Inflammatory macrophage treated with lipopolysaccharide for 1 hour (primary cell): Measurements from ENCODE around the gene DGKG.

ENCODE experiments used
- DNase-seq, 2 donors: peaks; one replicate each; pipeline ENCODE4 v3.0.0-alpha.2; 2020 to 2022

Gene DGKG

GRCh38 chr3:186361762-186362536 is at the start of gene DGKG:
DGKG (minus strand) TSS chr3:186362234; CDS start chr3:186320459, 41,775 bp downstream.
- peak; percentile 50 to 53 for DNase-seq

- DNase-seq, result no peak
Observed at GRCh38 chr3:186411089-186411488, 49.1 kb upstream of the DGKG start.

GRCh38 chr3:186406669-186407635 is 44.9 kb upstream of the DGKG start:
- no peak for DNase-seq

DNA sequence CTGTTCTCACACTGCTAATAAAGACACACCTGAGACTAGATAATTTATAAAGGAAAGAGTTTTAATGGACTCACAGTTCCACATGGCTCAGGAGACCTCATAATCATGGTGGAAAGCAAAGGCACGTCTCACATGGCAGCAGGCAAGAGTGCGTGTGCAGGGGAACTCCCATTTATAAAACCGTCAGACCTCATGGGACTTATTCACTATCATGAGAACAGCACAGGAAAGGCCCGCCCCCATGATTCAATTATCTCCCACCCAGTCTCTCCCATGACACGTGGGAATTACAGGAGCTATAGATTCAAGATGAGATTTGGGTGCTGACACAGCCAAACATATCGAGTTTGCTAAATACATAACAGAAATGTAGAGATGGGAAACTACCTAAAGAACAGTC is 39.5 kb upstream of the DGKG start:
- DNase-seq, result peak; percentile 45 to 78

GRCh38 chr3:186400662-186401061 is 38.6 kb upstream of the DGKG start:
- DNase-seq, result peak; percentile 18 to 45

DNA sequence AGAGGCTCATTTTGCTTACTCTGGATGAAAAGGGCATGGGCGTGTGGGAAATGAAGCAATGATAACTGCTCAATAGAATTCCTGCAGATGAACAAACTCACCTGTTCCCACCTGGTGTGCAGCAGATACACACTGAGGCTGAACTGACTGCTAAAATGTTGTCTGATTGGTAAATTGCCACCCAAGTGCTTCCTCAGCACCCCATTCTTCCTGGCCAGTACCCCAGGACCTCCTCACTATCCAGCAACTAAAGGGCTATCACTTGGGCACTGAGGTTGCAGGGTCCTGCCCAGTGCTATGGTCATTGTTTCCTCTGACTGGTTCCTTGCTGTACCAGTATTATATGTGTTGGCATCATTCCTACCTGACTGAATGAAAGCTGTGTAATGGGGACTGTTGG is 38.0 kb upstream of the DGKG start:
- no peak for DNase-seq

DNA sequence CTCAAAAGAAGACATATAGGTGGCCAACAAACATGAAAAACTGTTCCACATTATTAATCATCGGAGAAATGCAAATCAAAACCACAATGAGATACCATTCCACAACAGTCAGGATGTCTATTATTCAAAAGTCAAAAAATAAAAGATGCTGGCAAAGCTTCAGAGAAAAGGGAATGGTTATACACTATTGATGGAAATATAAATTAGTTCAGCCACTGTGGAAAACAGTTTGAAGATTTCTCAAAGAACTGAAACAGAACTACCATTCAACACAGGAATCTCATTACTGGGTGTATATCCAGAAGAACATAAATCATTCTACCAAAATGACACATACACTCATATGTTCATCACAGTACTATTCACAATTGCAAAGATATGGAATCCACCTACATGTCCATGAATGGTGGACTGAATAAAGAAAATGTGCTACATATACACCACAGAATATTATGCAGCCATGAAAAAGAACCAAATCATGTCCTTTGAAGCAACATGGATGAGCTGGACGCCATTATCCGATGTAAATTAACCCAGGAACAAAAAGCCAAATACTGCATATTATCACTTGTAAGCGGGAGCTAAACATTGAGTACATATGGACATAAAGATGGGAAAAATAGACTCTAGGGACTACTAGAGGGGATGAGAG is 32.7 kb upstream of the DGKG start:
- no peak for DNase-seq

DNA sequence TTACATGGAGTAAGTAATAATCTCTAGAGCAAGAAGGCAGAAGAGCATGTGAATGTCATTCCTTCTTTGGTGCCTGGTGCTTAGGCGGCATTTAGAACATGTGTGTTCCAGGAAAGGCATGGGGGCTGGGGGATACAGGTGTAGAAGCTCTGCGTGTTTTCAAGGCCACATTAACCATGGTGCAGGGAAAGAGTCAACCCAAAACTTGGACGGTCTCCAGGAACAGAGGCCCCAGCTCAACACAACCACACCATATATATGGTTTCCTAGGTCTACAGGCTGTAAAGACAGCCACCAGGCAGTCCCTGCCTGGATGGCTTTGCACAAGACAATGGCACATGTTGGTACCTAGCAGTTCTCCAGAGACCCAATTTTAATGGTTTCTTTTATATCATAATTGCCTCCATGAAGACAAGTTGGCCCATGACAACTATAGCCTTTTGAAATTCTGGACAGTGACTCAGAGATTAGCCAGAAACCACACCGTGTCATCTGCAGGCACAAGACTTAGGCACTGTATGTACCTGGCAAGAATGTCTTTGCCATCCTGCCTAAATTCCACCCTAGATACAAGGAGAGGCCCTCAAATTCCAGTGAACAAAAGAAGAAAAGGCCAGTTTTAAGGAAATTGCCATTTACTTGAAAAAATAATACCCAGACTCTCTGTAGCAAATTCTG is 25.0 kb upstream of the DGKG start:
- DNase-seq, result no peak

DNA sequence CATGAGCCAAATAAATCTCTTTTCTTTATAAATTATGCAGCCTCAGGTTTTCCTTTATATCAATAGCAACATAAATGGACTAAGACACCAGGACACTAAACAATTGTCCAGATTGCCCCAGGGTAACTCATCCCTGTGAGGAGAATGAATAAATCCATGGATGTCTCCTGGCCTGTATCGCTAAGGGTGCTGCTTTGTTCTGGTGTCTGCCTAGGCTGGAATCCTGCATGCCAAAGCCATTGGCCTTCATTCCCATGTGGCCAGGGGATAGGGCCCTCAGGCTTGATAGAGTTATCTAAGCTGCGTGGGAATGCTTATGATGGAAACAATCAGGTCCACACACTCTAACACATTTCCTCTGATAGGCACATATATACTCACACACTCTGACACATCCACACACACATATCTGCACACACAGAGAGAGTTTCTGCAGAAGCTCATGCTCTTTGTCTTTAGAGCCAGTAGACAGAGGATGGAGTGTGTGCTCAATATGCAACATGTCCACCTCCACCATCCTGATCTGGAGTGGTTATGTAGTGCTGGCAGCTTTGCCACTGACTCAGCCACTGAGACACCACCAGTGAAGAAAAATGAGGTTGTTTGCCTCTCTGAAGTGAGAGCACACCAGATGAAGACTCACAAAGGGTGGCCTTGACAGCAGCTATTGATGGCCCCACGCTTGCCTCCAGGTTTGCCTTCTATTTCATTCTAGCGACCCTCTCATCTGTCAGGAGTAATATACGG is 24.0 kb upstream of the DGKG start:
- no peak for DNase-seq

- no peak for DNase-seq
Observed at GRCh38 chr3:186383026-186383993, 21.3 kb upstream of the DGKG start.

DNA sequence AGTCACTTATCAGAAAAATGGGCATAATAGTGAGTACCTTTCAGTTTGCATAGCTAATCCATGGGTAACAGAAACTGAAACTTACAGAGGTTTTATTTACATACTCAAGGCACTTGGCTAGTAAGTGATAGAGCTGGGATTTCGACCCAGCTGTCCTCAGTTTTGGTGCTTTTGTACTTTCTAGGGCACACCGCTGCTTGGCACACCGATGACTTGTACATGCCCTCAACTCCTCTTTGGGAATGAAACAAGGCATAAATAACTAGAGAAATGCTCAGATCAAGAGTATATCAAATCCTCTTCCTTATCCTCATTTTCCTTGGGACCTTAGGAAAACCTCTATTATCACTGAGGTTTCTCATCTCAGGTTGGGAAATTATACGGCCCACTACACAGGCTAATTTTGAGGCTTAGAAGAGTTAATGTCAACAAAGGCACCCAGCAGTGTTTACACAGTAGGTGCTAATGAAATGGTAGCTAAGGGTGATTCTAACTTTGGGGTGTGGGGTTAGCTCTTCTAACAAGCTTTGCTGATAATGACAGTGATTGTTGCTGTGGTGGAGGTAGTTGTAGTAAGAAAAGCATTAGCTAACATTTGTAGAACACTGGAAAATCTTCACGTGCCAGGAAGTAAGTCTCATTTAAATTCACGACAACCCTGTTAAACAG is 20.3 kb upstream of the DGKG start:
- no peak for DNase-seq

- no peak for DNase-seq
Observed at GRCh38 chr3:186381424-186382216, 19.6 kb upstream of the DGKG start.

DNA sequence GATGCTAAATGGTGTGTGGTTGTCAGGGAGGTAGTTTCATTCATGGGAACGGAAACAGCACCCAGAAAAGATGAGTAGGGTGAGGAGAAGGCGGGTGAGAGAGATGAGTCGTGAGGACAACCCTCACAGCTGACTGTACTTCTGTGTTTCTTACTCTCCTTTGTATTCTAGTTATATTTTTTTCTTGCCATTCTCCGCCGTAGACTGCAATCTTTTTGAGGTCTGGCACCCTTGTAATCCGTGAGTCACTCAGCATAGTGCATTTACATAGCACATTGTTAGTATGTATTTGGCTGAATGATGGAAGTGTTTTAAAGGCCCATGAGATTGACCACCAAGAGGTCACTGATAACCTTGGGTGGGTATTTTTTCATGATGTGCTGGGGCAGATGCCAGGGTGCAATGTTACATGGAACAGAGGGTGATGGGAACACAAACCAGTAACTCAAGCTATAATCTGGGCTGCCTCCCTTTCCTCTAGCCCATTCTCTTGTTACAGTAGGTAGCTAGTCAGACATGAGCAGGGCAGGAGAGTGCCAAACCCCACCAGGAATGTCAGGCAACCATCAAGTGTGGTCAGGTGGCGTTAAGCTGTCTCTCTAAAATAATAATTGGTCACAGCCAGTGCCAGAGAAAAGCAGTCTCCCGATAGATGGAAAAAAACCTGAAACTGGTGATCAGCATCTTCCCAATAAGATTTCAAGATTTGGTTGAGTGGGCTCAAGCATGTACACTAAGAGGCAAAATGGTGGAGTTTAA is 18.8 kb upstream of the DGKG start:
- no peak for DNase-seq

GRCh38 chr3:186375443-186375842 is 13.4 kb upstream of the DGKG start:
- DNase-seq, result no peak

GRCh38 chr3:186374376-186374775 is 12.3 kb upstream of the DGKG start:
- DNase-seq, result peak; percentile 55

DNA sequence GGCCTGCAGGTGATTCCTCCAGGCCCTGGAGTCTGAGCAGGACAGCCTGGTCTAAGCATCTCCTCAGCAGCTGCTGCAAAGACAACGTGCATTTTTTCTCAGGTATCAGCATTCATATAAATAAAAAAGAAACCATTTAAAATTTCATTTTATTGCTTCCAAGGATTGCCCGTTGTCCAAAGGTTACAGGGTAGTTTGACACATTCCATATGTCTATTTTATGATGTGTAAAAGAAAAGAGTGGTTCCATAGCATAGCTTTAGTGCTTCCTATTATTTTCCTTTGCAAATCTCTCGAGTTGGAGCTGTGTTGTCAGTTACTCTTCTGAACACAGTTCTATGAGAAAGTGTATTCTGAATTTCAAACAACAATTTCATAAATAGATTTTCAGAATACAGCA is 7.2 kb upstream of the DGKG start:
- no peak for DNase-seq

GRCh38 chr3:186368717-186369116 is 6.7 kb upstream of the DGKG start:
- DNase-seq, result no peak

DNA sequence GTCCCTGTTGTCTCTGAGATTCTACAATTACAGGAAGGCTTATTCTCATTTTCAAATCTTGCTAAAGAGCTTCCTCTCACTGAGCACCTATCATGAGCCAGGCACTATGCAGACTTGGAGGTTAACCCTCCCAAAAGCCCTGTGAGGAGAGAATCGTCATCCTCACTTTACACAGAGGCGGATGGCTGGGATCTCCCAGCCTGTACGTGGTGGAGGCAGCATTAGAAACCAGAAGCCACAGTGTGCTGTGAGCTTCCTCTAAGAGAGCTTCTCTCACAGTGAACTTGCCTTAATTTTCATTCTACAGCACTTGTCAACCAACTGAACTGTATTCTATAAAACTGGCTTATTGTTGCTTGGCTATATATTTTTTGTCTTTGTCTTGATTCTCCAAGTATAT is 6.1 kb upstream of the DGKG start:
- DNase-seq, result peak; percentile 35 to 49

GRCh38 chr3:186367631-186368030 is 5.6 kb upstream of the DGKG start:
- no peak for DNase-seq
